PFSK-1 (cell line): ENCODE measurements around the gene U2AF2.

Source experiments
- SIN3A ChIP-seq: IDR thresholded peaks from 2 replicates; pipeline ENCODE4 v1.6.1; 2012; ENCODE audit warnings: mild to moderate bottlenecking, low read length, moderate library complexity, borderline replicate concordance; ENCODE audit not compliant: insufficient read depth
- TF ChIP-seq, protein P1 (sequence below), 2 experiments: IDR thresholded peaks; 2 replicates each; pipeline versions ENCODE4 v1.6.1 to v1.8.0; 2011 to 2012; ENCODE audit warnings: low read depth in 2 of 2, low read length in 2 of 2, control low read depth in 1 of 2, inconsistent platforms in 1 of 2, mild to moderate bottlenecking in 1 of 2, moderate library complexity in 1 of 2; ENCODE audit not compliant: insufficient read depth in 1 of 2

DNA sequence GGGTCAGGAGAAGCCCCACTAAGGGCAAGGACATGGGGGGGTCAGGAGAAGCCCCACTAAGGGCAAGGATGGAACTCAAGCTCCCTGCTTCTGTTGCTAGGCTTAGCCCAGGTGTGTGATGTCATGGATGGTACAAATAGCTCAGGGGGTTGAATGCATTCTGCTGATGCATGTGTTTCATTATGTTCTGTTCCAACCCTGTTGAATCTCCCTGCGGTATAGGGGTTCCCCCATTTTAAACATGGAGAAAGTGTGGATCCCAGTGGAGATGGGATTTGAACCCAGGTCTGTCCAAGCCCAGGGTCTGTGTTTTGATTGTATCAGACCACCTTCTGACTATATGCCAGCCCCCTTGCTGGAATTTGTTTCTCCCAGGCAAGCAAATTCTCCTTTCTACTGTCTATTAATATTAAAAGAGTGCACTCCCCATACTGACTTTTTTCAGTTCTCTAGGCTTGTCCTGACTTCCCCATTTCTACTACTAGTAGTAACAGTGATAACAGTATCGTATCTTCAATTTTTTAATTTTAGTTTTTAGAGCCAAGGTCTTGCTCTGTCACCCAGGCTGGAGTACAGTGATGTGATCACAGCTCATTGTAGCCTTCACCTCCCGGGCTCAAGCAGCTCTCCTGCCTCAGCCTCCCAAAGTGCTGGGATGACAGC is 42.7 kb upstream of the U2AF2 start:
- TF ChIP-seq SIN3A = no peak
- TF ChIP-seq, protein P1, sequence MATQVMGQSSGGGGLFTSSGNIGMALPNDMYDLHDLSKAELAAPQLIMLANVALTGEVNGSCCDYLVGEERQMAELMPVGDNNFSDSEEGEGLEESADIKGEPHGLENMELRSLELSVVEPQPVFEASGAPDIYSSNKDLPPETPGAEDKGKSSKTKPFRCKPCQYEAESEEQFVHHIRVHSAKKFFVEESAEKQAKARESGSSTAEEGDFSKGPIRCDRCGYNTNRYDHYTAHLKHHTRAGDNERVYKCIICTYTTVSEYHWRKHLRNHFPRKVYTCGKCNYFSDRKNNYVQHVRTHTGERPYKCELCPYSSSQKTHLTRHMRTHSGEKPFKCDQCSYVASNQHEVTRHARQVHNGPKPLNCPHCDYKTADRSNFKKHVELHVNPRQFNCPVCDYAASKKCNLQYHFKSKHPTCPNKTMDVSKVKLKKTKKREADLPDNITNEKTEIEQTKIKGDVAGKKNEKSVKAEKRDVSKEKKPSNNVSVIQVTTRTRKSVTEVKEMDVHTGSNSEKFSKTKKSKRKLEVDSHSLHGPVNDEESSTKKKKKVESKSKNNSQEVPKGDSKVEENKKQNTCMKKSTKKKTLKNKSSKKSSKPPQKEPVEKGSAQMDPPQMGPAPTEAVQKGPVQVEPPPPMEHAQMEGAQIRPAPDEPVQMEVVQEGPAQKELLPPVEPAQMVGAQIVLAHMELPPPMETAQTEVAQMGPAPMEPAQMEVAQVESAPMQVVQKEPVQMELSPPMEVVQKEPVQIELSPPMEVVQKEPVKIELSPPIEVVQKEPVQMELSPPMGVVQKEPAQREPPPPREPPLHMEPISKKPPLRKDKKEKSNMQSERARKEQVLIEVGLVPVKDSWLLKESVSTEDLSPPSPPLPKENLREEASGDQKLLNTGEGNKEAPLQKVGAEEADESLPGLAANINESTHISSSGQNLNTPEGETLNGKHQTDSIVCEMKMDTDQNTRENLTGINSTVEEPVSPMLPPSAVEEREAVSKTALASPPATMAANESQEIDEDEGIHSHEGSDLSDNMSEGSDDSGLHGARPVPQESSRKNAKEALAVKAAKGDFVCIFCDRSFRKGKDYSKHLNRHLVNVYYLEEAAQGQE (IDR thresholded peaks at IDR 0.05; ENCODE audit: insufficient read depth in 1 of 2, low read depth in 2 of 2, low read length in 2 of 2) = no peak
